Measurements from ENCODE around the gene MCTP1.

Gene MCTP1

GRCh38 chr5:95272316-95272929 is 12.5 kb downstream of the MCTP1 start:
- TF ChIP-seq ISL1 (CRISPR knock-in tag; IDR thresholded peaks at IDR 0.05) (no peak), PATZ1 (CRISPR knock-in tag; IDR thresholded peaks at IDR 0.05; ENCODE audit: borderline replicate concordance) (no peak), BACH2 (CRISPR knock-in tag; IDR thresholded peaks at IDR 0.05; ENCODE audit: borderline replicate concordance) (no peak), CREB5 (CRISPR knock-in tag; IDR thresholded peaks at IDR 0.05; ENCODE audit: low read depth) (no peak), CSRNP3 (CRISPR knock-in tag; IDR thresholded peaks at IDR 0.05) (no peak), SNAI2 (CRISPR knock-in tag; IDR thresholded peaks at IDR 0.05) (no peak), ZNF70 (CRISPR knock-in tag; IDR thresholded peaks at IDR 0.05) (no peak), ARNTL (CRISPR knock-in tag; IDR thresholded peaks at IDR 0.05; ENCODE audit: borderline replicate concordance, low read depth) (no peak), OSR1 (CRISPR knock-in tag; IDR thresholded peaks at IDR 0.05) (no peak), ESRRG (CRISPR knock-in tag; IDR thresholded peaks at IDR 0.05) (no peak), ZC3H10 (CRISPR knock-in tag; IDR thresholded peaks at IDR 0.05) (no peak)
- ATAC-seq = no peak

- no peak for ATAC-seq
- TF ChIP-seq ZNF70 (CRISPR knock-in tag; IDR thresholded peaks at IDR 0.05) (no peak), TCF4 (CRISPR knock-in tag; IDR thresholded peaks at IDR 0.05; ENCODE audit: borderline replicate concordance) (no peak), ISL1 (CRISPR knock-in tag; IDR thresholded peaks at IDR 0.05) (no peak), POU6F1 (CRISPR knock-in tag; IDR thresholded peaks at IDR 0.05; ENCODE audit: borderline replicate concordance, low read depth) (no peak), OSR1 (CRISPR knock-in tag; IDR thresholded peaks at IDR 0.05) (no peak), SNAI2 (CRISPR knock-in tag; IDR thresholded peaks at IDR 0.05) (no peak), ZNF565 (CRISPR knock-in tag; conservative IDR thresholded peaks at IDR 0.05; ENCODE audit: low read depth) (no peak), ZNF8 (CRISPR knock-in tag; IDR thresholded peaks at IDR 0.05) (no peak), GLIS3 (CRISPR knock-in tag; IDR thresholded peaks at IDR 0.05) (no peak), TOX (CRISPR knock-in tag; IDR thresholded peaks at IDR 0.05; ENCODE audit: borderline replicate concordance) (no peak), ZC3H10 (CRISPR knock-in tag; IDR thresholded peaks at IDR 0.05) (no peak), ARNTL (CRISPR knock-in tag; IDR thresholded peaks at IDR 0.05; ENCODE audit: borderline replicate concordance, low read depth) (no peak), CSDC2 (CRISPR knock-in tag; IDR thresholded peaks at IDR 0.05) (no peak), RARB (CRISPR knock-in tag; IDR thresholded peaks at IDR 0.05) (no peak), ESRRG (CRISPR knock-in tag; IDR thresholded peaks at IDR 0.05) (no peak), PATZ1 (CRISPR knock-in tag; IDR thresholded peaks at IDR 0.05; ENCODE audit: borderline replicate concordance) (no peak), TSHZ2 (CRISPR knock-in tag; IDR thresholded peaks at IDR 0.05) (no peak), CSRNP3 (CRISPR knock-in tag; IDR thresholded peaks at IDR 0.05) (no peak), ZFP3 (CRISPR knock-in tag; IDR thresholded peaks at IDR 0.05) (no peak)
These were observed 21.8 kb downstream of the MCTP1 start for GRCh38 chr5:95262933-95263660.

Data from SK-N-SH treated with all-trans-retinoic acid at 6 μM for 48 hours (cell line).